ENCODE results near the gene TWIST1. TPM values are rescaled to one million over a fixed set of nuclear protein-coding genes. Genes with fewer than 3 reads are reported as not detected.

The TWIST1 gene
- not detected in 2 replicates for total RNA-seq (2021)
- long read RNA-seq: 0 reads

DNA sequence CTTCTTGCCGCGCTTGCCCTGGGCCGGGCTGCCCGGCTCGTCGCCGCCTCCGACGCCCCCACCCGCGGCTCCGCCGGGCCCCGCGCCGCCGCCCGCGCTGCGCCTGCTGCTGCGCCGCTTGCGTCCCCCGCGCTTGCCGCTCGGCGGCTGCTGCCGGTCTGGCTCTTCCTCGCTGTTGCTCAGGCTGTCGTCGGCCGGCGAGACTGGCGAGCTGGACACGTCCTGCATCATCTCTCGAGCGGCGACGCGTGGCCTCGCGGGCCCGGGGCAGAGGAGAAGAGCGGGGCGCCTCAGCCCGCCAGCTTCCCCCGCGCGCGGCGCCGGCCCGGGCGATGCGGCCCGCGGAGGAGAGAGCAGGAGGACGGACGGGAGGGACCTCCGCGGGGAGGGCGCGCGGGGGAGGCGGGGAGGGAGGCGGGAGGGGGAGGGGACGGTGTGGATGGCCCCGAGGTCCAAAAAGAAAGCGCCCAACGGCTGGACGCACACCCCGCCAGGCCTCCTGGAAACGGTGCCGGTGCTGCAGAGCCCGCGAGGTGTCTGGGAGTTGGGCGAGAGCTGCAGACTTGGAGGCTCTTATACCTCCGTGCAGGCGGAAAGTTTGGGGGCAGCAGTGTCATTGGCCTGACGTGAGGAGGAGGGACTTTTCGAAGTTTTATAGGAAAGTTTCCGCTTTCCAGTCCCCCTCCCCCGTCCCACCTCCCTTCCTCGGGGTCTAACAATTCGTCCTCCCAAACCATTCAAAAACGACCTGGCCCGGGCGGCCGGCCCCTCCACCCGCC lies at the start of gene TWIST1:
Gene TWIST1, minus strand, starts transcription at position 546 of the 779 bp plus-strand sequence. Its CDS starts 315 bp downstream, at position 231.
- no CpG with 5 or more reads among the region's 91 CpGs for WGBS (ENCODE audit: extremely low coverage, insufficient read length, low lambda C conversion rate)
- H3K79me2 ChIP-seq (ENCODE audit: insufficient read depth, low read length): no peaks in the 10 kb centered on the region

More for the DNA sequence above, at the start of gene TWIST1:
- peak within 1 kb of the TSS; percentile 58 to 83 for H3K4me3 Mint-ChIP-seq
- Histone ChIP-seq H3K4me1 (ENCODE audit: insufficient read depth, low read length) (0 out of 2 replicates have a peak, but pooled peaks cover 2% of the 10 kb centered on the region), H3K18ac (ENCODE audit: insufficient read length, low read depth, low read length) (no peak within 1 kb of the TSS), H2AFZ (ENCODE audit: low read length) (no peak within 1 kb of the TSS), H3K23me2 (ENCODE audit: insufficient read length, low read depth, low read length, poor library complexity, severe bottlenecking) (peaks cover 25% of the 10 kb centered on the region), H4K91ac (ENCODE audit: insufficient read length, low read depth, low read length) (no peak within 1 kb of the TSS), H2BK12ac (ENCODE audit: insufficient read length, low read depth, low read length) (no peak within 1 kb of the TSS), H2BK5ac (ENCODE audit: insufficient read length, low read length) (no peak within 1 kb of the TSS), H4K8ac (replicated peaks; ENCODE audit: insufficient read length, low read depth, low read length) (no peak within 1 kb of the TSS), H3K56ac (ENCODE audit: insufficient read length, low read depth, low read length) (no peak within 1 kb of the TSS), H2BK15ac (ENCODE audit: low read depth, low read length) (no peak within 1 kb of the TSS), H3K27ac (ENCODE audit: insufficient read length, low read depth, low read length) (no peak within 1 kb of the TSS), H3T11ph (ENCODE audit: low read length) (no peak within 1 kb of the TSS), H2BK120ac (ENCODE audit: low read depth, low read length, poor library complexity, severe bottlenecking) (no peak within 1 kb of the TSS), H3K27me3 (ENCODE audit: insufficient read depth, low read length) (peaks cover 70% of the 10 kb centered on the region), H2BK20ac (ENCODE audit: low read depth, low read length, poor library complexity, severe bottlenecking) (no peak within 1 kb of the TSS), H3K4me2 (ENCODE audit: insufficient read depth, insufficient read length, low read length) (peak within 1 kb of the TSS; percentile 57), H4K20me1 (ENCODE audit: control insufficient read depth, insufficient read depth, insufficient read length) (no peaks in the 10 kb centered on the region), H3K9me3 (ENCODE audit: control insufficient read depth, low read depth, low read length) (no peaks in the 10 kb centered on the region), H3K9ac (ENCODE audit: extremely low read depth, insufficient read length, low read length) (no peak within 1 kb of the TSS), H3K23ac (ENCODE audit: insufficient read length, low read depth, low read length) (no peak within 1 kb of the TSS), H2AK5ac (ENCODE audit: insufficient read length, low read length) (no peak within 1 kb of the TSS), H3K14ac (ENCODE audit: insufficient read depth, low read length) (no peak within 1 kb of the TSS; the same call in 1 of the 2 replicates), H4K5ac (ENCODE audit: insufficient read length, low read depth, low read length) (no peak within 1 kb of the TSS), H3K4ac (ENCODE audit: low read depth, low read length) (no peak within 1 kb of the TSS), H3K79me1 (ENCODE audit: insufficient read depth, low read depth, low read length, poor library complexity, severe bottlenecking) (no peaks in the 10 kb centered on the region)
- no peaks in the 10 kb centered on the region for H3K36me3 Mint-ChIP-seq (ENCODE audit: insufficient read depth in 1 of 3, low read depth in 3 of 3)
- peaks cover 92% of the 10 kb centered on the region for H3K27me3 Mint-ChIP-seq (ENCODE audit: low read depth)
- H3K27ac Mint-ChIP-seq: no peak within 1 kb of the TSS
- TF ChIP-seq, protein P1, sequence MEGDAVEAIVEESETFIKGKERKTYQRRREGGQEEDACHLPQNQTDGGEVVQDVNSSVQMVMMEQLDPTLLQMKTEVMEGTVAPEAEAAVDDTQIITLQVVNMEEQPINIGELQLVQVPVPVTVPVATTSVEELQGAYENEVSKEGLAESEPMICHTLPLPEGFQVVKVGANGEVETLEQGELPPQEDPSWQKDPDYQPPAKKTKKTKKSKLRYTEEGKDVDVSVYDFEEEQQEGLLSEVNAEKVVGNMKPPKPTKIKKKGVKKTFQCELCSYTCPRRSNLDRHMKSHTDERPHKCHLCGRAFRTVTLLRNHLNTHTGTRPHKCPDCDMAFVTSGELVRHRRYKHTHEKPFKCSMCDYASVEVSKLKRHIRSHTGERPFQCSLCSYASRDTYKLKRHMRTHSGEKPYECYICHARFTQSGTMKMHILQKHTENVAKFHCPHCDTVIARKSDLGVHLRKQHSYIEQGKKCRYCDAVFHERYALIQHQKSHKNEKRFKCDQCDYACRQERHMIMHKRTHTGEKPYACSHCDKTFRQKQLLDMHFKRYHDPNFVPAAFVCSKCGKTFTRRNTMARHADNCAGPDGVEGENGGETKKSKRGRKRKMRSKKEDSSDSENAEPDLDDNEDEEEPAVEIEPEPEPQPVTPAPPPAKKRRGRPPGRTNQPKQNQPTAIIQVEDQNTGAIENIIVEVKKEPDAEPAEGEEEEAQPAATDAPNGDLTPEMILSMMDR (conservative IDR thresholded peaks at IDR 0.05): no peak
- no peaks in the 10 kb centered on the region; a peak in 1 of 5 replicates for H3K9me3 Mint-ChIP-seq
- peak; percentile 88 for DNase-seq
- peaks cover 16 to 35% of the 10 kb centered on the region in 2 experiments for H3K4me1 Mint-ChIP-seq
